ENCODE data around the gene POLRMT.
"Not testable (repeated sequence)": the region's sequence is repeated elsewhere in the genome, so short reads cannot be mapped to it uniquely, and the experiment has no call there.

The POLRMT gene

DNA sequence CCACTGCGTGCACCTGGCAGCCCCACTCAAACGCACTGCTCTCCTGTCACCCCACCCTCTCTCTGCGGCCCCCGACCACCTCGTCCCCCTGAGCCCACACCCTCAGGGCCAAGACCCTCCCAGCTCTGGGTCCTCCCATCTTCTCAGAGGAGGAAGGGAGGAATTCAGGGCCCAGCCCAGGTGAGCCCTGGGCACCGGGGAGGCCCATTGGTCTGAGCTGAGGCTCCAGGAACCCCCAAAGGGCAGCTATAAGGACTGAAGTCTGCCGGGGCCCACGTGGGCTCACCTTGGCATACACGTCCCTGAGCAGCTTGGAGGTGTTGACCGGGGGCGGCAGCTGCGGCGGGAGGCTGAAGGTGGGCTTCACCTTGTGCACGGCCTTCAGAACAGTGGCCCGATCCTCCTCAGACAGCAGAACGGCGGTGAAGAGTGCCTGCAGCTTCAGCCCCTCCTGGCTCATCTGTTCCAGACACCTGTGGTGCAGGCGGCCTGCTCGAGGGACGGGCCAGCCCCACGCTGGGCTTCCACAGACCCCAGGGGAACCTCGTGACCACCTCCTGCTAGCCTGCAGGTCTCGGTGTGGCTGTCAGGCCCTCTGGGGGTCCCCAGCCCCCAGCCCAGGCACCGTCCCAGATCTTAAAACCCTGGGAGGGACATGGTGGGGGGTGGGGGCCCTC is 8.8 kb downstream of the POLRMT start:
- no peak for DNase-seq

DNA sequence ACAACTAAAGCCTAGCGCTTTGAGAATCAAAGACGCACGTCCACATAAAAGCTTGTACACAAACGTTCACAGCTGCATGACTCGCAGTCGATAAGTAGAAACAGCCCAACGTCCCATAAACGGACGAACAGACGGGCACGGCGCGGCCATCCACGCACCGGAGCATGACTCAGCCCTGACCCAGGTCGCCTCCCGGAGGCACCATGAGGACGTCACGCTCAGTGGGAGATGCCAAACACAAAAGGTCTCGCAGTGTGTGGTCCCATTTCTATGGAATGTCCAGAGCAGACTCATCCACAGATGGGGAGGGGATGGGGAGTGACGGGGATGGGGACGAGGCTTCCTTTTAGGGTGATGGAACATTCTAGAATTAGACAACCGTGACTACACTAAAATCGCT is 9.4 kb downstream of the POLRMT start:
- no peak for DNase-seq

DNA sequence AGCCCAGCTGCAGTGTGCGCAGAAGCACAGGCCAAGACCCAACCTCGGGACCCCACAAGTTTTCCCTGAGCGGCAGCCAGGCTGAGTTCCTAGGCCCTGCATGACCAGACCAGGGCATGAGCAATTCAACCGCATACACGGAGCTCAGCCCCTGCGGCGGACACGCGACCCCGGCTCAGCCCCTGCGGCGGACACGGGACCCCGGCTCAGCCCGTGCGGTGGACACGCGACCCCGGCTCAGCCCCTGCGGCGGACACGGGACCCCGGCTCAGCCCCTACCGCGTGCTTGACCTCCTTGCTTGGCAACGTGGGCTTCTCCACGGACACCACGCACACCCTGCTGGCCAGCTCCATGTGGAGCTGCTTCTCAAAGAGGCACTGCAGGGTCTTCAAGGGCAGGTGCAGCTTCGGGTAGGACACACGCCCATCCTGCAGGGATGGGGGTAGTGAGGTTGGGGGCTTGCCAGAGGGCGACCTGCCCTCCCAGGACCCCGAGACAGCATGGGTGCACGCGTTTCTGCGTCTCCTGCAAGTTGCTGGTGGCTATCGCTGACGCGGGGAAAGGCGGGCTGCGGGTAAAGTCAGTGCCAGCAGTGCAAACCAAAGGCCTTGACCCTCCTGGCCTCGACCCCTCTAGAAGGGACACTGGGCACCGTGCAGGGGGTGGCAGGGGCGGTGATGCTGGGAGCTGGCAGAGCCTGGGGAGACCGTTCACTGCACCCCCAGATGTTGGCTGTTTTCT is 10.0 kb downstream of the POLRMT start:
- DNase-seq = no peak

DNA sequence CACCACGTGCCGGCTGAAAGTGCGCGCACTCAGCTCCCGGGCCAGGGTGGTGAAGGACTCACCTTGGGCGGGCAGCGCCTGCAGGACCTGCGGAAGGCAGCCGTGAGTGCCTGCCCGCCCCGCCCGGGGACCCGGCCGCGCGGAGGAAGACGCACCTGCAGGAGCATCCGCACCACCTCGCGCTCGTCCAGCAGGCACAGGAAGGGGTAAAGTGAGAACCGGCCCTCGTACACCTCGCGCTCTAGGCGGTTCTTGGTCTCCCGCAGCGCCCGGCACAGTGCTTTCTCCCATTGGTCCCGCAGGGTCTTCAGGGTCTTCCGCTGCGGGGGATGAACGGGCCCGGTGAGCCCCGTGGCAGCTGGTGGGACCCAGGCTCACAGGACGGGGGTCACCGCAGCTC is 10.7 kb downstream of the POLRMT start:
- no peak for DNase-seq

DNA sequence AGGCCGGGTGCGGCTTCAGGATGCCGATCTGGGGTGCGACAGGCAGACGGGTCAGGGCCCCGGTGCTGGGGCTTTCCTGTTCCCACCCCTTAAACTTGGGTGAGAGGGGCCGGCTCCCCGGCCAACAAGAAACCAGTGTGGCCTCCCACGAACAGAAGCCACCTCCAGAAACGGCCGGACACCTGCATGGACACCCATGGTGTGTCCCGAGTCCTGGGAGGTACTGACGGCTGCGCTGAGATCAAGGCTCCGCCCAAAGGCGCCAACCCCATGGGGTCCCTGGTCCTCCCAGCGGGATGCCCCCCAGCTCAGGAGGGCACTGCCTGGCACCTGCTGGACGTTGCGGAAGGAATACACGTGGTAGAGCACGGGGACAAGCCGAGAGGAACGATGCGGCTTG is 11.5 kb downstream of the POLRMT start:
- DNase-seq = no peak

DNA sequence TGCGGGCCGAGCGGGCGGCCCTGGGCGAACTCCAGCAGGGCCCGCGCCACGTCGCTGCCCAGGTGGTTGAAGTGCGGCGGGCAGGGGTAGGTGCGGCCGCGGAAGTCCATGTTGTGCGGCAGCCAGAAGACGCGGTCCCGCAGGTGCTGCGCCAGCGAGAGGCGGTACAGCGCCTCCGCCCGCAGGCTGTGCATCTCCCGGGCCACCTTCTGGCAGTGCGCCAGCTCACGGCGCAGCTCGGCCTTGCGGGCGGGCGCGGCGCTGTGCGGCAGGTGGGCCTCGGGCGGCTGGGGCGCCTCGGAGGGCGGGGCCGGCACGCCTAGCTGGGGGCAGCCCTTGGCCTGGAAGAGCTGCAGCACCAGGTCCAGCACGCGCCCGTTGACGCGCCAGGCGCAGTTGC is 12.1 kb downstream of the POLRMT start:
- not testable (repeated sequence) for DNase-seq

DNA sequence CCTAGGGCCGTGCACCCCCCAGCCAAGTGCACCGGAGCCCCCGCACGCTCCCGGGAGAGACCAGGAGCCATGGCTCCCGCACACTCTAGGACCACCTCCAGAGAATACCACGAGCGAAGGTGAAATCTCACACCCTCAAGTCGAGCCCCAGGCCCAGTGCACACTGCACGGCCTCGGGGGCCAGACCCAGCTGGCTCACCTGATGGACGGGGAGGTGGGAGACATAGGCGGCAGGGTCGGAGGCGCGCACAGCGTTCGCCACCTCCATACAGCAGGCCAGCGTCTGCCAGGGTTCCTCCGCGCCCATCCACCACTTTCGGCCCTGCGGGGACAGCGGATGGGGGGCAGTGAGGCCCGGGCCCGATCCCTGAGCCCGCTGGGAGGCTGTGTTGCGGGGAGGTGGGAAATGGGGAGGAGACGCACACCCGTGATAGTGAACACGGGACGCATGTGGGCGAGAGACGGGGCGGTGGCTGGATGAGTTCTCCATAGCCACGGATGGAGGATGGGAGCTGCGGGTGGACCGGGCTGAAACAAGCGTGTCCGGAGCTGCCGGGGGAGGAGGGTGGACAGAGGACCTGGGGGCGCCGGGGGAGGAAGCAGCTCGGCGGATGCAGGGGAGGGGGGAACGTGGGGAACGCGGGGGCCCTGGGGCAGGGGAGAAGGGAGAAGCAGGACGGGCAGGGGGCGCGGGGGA is 13.0 kb downstream of the POLRMT start:
- no peak for DNase-seq

DNA sequence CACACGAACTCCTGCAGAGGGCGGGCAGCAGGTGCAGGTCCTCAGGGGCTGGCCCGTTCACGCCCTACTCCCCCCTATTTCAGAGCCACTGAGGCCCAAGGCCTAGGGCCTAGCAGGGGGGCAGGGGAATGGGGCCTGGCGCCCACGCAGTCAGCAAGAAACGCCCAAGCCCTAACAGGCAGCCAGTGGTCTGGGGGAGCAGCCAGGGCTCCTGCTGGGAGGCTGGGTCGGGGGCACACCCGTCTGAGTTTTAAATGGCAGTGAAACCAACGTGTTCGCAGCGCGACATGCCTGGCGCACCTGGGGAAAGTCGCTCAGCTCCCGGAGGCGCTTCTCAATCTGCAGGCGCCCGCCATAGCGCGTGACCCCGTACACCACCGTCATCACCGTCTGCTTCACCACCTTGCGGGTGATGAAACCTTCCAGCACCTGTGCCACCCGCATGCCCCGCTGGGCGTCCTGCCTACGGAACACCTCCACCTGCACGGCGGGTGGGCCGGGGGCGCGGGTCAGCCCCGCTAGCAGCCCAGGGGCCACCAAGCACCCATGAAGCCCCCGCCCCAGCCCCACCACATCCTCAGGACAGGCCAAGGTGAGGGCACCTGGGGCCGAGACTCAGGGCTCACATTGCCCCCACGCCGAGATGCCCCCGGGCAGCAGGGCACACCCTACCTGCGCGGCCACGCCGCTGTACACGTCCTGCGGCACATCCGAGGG is 13.9 kb downstream of the POLRMT start:
- DNase-seq = no peak

DNA sequence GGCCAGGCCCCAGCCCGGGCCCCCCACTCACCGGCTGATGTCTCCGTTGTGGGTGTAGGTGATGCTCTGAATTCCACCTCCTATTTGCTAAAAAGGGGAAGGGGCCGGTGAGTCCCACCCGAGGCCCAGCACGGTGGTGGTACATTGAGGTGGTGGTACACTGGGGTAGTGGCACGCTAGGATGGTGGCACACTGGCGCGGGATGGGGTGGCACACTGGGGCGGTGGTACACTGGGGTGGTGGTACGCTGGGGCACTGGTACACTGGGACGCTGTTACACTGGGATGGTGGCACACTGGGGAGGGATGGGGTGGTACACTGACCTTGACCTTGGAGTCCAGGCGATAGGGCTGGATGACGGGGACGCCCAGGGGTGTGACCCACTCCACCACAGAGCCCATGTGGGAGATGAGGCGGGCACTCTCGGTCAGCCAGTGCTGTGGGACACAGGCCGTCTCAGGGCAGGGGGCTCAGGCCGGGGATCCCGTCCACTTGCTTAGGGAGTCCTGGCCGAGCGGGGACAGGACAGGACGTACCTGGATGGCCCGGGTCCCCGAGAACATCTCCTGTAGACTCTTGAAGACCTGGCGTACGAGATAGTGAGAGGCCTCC is 14.6 kb downstream of the POLRMT start:
- no peak for DNase-seq

DNA sequence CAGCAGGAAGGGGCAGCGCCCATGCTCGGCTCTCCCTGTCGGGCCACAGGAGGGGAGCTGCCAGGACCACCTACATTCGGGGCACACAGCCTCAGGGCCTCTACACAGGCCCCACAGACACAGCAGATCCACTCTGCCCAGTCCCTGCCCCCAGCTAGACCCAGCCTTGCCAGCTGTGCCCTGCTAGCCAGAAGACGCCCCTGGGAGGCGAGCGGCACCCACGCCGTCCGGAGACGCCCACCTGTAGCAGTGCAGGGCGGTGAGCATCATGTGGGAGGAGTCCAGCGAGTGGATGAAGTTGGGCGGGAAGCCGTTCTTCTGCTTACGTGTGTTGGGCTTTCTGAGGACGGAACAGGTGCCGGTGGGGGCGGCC is 15.1 kb downstream of the POLRMT start:
- DNase-seq = no peak

DNA sequence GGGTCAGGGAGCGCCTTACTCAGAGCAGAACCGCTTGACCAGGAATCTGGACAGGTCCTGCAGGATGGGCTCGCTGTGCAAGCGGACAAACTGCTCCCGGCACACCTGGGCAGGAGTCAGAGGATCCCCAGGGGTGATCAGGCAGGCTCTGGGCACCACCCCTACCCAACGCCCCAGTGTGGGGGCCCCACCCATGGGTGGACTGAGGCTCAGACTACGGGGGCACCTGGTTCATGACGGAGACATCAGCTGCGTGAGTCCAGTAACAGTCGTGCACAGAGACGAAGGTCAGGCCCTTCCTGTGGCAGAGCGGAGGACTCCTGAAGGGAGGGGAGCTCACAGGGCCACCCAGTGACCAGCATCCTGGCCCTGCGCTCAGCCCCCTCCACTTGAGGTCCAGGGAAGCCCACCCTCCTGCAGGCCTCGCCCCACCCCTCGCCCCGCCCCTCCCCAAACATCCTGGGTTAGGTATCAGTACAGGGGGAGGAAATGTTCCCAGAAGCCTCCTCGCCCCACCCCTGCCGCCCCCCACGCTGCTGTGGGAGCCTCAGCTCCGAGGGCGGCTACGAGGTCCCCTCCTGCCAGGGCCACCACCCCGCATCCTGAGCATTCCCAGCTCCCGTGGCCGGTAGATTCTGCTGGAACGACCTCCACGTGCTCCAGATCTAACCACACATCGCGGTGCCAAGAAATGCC is 15.6 kb downstream of the POLRMT start:
- no peak for DNase-seq

DNA sequence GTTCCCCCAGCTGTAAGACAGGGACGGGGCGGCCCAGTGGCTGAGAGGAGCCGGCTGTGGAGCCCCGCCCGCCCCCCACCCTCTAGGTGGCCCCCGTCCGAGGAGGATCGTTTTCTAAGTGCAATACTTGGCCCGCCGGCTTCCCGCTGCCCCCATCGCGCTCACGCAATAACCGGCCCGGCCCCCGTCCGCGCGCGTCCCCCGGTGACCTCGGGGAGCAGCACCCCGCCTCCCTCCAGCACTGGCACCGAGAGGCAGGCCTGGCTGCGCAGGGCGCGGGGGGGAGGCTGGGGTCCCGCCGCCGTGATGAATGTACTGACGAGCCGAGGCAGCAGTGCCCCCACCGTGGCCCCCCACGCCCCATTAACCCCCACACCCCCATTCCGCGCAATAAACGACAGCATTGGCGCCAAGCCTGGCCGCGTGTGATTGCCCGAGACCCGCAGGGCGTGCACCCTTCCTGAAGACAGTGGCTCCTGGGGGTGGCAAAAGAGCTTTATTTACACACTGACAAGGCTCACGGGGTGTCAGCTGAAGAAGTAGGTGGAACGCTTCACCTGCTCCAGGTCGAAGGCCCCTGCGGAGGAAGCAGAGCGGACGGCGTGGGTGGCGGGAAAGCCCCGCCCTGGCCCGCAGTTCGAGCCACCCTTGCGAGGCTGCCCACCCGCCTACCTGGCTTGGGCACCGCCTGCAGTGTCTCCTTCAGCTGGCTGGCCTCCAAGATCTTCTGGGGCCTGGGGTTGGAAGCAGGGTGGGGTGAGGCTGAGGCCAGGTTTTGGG is 16.4 kb downstream of the POLRMT start:
- DNase-seq = no peak

DNA sequence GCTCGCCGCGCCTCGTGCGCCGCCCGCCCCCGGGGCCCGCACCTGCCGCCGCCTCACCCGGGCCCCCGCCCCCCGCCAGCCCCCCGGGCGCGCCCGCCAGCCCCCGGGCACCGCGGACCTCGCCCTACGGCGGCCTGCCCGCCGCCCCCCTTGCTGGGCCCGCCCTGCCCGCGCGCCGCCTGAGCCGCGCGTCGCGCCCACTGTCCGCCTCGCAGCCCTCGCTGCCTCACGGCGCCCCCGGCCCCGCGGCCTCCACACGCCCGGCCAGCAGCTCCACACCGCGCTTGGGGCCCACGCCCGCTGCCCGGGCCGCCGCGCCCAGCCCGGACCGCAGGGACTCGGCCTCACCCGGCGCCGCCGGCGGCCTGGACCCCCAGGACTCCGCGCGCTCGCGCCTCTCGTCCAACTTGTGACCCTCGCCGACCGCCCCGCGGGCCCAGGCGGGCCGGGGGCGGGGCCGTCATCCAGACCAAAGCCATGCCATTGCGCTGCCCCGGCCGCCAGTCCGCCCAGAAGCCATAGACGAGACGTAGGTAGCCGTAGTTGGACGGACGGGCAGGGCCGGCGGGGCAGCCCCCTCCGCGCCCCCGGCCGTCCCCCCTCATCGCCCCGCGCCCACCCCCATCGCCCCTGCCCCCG is 17.2 kb downstream of the POLRMT start:
- DNase-seq = no peak

DNA sequence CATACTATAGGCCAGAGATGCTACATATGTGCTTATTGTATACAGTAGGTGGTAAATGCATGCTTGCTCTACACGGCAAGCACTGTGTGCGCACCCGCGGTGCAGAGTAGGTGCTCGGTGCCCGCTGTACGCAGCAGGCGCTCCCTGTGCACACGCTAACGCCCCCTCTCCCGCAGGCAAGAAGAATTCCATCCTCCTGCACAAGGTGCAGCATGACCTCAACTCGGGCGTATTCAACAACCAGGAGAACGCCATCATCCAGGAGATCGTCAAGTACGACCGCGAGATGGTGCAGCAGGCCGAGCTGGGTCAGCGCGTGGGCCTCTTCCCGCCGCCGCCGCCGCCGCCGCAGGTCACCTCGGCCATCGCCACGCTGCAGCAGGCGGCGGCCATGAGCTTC is 17.7 kb downstream of the POLRMT start:
- DNase-seq = no peak

DNA sequence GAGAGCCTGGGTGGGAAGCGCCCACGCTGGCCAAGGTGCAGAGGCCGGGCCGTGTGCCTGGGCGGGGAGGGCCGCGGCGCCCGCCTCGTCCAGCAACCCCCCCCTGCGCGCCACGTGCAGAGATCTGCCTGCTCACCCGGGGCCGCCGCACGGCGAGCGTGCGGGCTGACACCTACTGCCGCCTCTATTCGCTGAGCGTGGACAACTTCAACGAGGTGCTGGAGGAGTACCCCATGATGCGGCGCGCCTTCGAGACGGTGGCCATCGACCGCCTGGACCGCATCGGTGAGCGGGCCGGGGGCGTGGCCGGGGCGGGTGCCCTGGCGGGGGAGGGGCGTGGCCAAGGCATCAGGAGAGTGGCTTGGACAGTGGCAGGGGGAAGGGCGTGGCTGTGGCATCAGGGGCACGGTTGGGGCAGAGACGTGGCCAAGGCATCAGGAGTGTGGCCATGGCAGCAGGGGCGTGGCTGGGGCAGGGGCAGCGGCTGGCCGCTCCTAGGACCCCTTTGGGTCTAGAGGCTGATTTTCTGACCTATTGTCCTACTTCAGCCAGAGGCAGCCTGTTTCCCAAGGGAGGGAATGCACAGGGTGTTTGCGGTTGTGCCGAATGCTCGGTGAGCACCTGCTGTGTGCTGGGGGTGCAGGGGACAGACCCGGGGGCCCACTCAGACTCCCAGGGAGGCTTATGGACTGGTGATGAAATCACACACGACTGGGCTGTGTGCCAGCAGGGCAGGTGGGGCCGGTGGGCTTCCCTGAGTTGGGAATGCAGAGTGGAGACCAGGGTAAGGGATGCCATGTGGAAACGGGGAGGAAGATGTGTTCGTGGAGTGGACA is 19.4 kb downstream of the POLRMT start:
- DNase-seq = no peak

DNA sequence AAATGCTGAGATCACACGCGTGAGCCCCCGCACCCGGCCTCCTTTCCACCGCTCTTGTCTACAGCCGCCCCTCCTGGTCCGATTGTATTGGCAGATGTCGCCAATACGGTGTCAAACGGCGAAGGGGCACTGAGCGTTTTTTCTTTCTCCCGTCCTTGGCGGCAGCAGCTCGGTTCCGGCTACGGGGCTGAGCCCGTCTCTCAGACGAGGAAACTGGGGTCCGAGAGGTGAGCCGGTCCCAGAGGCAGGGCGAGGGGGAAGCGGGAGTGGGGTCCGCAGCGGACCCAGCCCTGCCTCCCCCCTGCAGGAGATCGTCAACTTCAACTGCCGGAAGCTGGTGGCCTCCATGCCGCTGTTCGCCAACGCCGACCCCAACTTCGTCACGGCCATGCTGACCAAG is 20.4 kb downstream of the POLRMT start:
- DNase-seq = no peak

DNA sequence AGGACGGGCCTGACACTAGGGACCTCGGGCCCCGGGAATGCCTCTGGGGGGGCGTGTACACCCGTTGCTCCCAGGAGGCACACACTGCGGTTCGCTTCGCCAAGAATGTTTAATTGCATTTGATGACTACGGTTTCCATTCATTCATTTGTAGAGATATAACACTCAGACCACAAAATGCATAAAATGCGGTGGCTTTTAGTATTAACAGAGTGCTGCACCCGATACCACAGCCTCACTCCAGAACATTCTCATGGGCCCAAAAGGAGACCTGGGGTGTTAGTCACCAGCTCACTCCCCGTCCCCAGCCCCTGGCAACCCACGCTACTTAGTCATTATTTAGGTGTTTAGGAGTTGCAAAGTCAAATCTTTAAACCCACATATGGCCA is 21.9 kb downstream of the POLRMT start:
- peak; percentile 86 for DNase-seq

DNA sequence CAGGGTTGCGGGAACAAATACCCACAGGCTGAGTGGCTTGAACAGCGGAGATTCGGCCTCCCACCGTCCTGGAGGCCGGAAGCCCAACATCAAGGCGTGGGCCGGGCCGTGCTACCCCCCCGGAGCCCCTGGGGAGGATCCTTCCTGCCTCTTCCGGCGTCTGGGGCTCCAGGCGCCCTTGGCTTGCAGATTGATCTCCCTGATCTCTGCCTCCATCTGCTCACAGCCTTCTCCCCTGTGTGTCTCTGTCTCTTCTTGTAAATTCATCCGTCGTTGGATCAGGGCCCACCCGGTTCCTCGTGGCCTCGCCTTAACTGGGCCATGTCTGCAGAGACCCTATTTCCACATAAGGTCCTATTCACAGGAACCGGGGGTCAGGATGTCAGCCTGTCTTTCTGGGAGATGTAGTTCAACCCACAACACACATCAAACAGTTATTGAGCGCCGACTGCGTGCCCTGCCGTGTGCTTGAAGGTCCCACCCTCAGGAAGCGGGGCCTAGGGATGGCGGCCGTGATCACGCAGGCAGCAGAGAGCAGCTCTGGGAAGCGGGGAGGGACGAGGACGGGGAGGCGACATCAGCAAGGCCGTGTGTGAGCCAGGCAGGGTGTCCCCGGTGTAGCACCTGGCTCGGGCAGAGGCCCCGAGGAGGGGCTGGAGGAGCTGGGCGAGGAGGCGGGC is 22.4 kb downstream of the POLRMT start:
- peak; percentile 72 for DNase-seq

DNA sequence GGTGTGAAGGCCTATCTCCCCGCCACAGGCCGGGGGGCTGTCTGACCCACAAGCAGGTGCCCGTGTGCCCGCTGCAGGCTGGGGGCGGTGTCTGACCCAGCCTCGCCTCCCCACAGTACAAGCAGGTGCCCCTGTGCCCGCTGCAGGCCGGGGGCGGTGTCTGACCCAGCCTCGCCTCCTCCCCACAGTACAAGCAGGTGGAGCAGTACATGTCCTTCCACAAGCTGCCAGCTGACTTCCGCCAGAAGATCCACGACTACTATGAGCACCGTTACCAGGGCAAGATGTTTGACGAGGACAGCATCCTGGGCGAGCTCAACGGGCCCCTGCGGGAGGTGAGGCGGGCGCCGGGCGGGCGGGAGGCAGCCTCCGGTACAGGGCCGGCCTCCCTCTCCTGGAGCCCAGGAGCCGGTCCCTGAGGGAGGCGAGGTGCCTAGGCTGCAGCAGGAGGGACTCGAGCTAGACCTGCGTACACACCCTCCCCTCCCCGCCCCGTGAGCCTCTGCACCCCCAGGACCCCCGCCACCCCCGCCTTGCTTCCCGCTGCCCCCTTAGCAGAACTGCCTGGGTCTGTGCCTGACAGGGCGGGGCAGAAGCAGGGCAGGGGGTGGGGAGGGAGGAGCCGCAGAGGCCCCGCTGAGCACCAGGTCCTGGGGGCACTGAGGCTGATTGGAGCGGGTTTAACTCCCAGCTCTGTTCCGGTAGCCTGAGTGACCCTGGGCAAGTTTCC is 23.1 kb downstream of the POLRMT start:
- DNase-seq = peak; percentile 53

All from activated CD4-positive, alpha-beta T cell treated with anti-CD3 and anti-CD28 coated beads for 48 hours (primary cell).